SJCRH30 (cell line): Measurements from ENCODE around the gene RUBCN. TPM values are rescaled to one million over a fixed set of nuclear protein-coding genes. Genes with fewer than 3 reads are reported as not detected.
A peak's percentile ranks its signal among the peaks of the same experiment; 100 is the strongest.
"Not testable (repeated sequence)": the region's sequence is repeated elsewhere in the genome, so short reads cannot be mapped to it uniquely, and the experiment has no call there.

Experiments used
- DNase-seq, 2 experiments: peaks; one replicate each; pipeline ENCODE4 v3.0.0-alpha.2; 2015 to 2020
- H3K27ac ChIP-seq: fragments of 250-450 bp; sonication (Bioruptor Pico); 2 replicates; pipeline ENCODE4 v1.5.1; 2020; ENCODE audit warnings: mild to moderate bottlenecking, moderate library complexity
- H3K27me3 ChIP-seq: fragments of 250-450 bp; sonication (Bioruptor Pico); 2 replicates; pipeline ENCODE4 v1.5.1; 2020; ENCODE audit warnings: mild to moderate bottlenecking, moderate library complexity
- H3K36me3 ChIP-seq: fragments of 250-450 bp; sonication (Bioruptor Pico); 2 replicates; pipeline ENCODE4 v1.5.1; 2020; ENCODE audit warnings: mild to moderate bottlenecking, moderate library complexity
- H3K4me1 ChIP-seq: fragments of 250-450 bp; sonication (Bioruptor Pico); 2 replicates; pipeline ENCODE4 v1.5.1; 2020; ENCODE audit warnings: mild to moderate bottlenecking, moderate library complexity
- H3K4me3 ChIP-seq: fragments of 250-450 bp; sonication (Bioruptor Pico); 2 replicates; pipeline ENCODE4 v1.5.1; 2020; ENCODE audit warnings: mild to moderate bottlenecking, moderate library complexity
- H3K9me3 ChIP-seq: fragments of 250-450 bp; sonication (Bioruptor Pico); replicated peaks from 2 replicates; pipeline ENCODE4 v1.5.1; 2020; ENCODE audit warnings: mild to moderate bottlenecking, moderate library complexity
- total RNA-seq: library from RNA; depleted of rRNA; stranded (reverse); fragments of >200 nt; shearing (Covaris generic); gene quantifications from 2 replicates; pipeline ENCODE4 v1.2.3, GENCODE V29; 2014

RUBCN gene
- total RNA-seq, 1 experiment from 2014 or later = 16.1 TPM

GRCh38 chr3:197748597-197749314, 12.1 kb upstream of the RUBCN start:
- Histone ChIP-seq H3K27me3 (no peaks in the 10 kb centered on the region), H3K9me3 (no peaks in the 10 kb centered on the region), H3K36me3 (no peaks in the 10 kb centered on the region), H3K4me1 (peaks cover 5% of the 10 kb centered on the region; the same call in 1 of the 2 replicates), H3K4me3 (peak overlapping the region; percentile 85), H3K27ac (peak overlapping the region; percentile 22; the same call in 1 of the 2 replicates)
- DNase-seq = peak in 1 of 2 experiments; percentile 22

- no peak overlapping the region for H3K4me3 ChIP-seq
- no peak overlapping the region for H3K27ac ChIP-seq
- DNase-seq = no peak
- H3K27me3 ChIP-seq = no peaks in the 10 kb centered on the region
- H3K36me3 ChIP-seq = no peaks in the 10 kb centered on the region
- peaks cover 5% of the 10 kb centered on the region; the same call in 1 of the 2 replicates for H3K4me1 ChIP-seq
- H3K9me3 ChIP-seq = no peaks in the 10 kb centered on the region
Measured at GRCh38 chr3:197746801-197747237, 10.1 kb upstream of the RUBCN start.

GRCh38 chr3:197746209-197746608, 9.5 kb upstream of the RUBCN start:
- Histone ChIP-seq H3K9me3 (no peaks in the 10 kb centered on the region), H3K4me3 (no peak overlapping the region), H3K27me3 (no peaks in the 10 kb centered on the region), H3K27ac (no peak overlapping the region), H3K36me3 (no peaks in the 10 kb centered on the region), H3K4me1 (peaks cover 5% of the 10 kb centered on the region; the same call in 1 of the 2 replicates)
- DNase-seq = no peak

- Histone ChIP-seq H3K9me3 (no peaks in the 10 kb centered on the region), H3K27ac (no peak overlapping the region), H3K4me1 (no peaks in the 10 kb centered on the region), H3K27me3 (no peaks in the 10 kb centered on the region), H3K4me3 (no peak overlapping the region), H3K36me3 (no peaks in the 10 kb centered on the region)
- DNase-seq = no peak
Measured at GRCh38 chr3:197742787-197743186, 6.1 kb upstream of the RUBCN start.

- Histone ChIP-seq H3K4me3 (peak overlapping the region; percentile 94; the same call in 1 of the 2 replicates), H3K27me3 (no peaks in the 10 kb centered on the region), H3K9me3 (no peaks in the 10 kb centered on the region), H3K36me3 (no peaks in the 10 kb centered on the region), H3K27ac (no peak overlapping the region), H3K4me1 (no peaks in the 10 kb centered on the region)
- no peak for DNase-seq
Measured at GRCh38 chr3:197737749-197738462, 1.2 kb upstream of the RUBCN start.

- H3K36me3 ChIP-seq = no peaks in the 10 kb centered on the region
- no peaks in the 10 kb centered on the region for H3K4me1 ChIP-seq
- no peaks in the 10 kb centered on the region for H3K27me3 ChIP-seq
- no peak overlapping the region for H3K27ac ChIP-seq
- peak overlapping the region; percentile 94 for H3K4me3 ChIP-seq
- H3K9me3 ChIP-seq = no peaks in the 10 kb centered on the region
- DNase-seq = no peak
Measured at GRCh38 chr3:197737319-197737649, 580 bp upstream of the RUBCN start.

- H3K9me3 ChIP-seq = no peaks in the 10 kb centered on the region
- no peak overlapping the region for H3K27ac ChIP-seq
- peak in 1 of 2 experiments; percentile 31 for DNase-seq
- H3K4me3 ChIP-seq = peak overlapping the region; percentile 94
- H3K4me1 ChIP-seq = no peaks in the 10 kb centered on the region
- H3K27me3 ChIP-seq = no peaks in the 10 kb centered on the region
- no peaks in the 10 kb centered on the region for H3K36me3 ChIP-seq
Measured at GRCh38 chr3:197736010-197736490, 654 bp downstream of the RUBCN start.

GRCh38 chr3:197734667-197735318, 1.9 kb downstream of the RUBCN start:
- no peaks in the 10 kb centered on the region for H3K9me3 ChIP-seq
- no peaks in the 10 kb centered on the region for H3K27me3 ChIP-seq
- H3K36me3 ChIP-seq = no peaks in the 10 kb centered on the region
- H3K4me3 ChIP-seq = no peak overlapping the region
- no peak overlapping the region for H3K27ac ChIP-seq
- H3K4me1 ChIP-seq = no peaks in the 10 kb centered on the region
- DNase-seq = no peak

GRCh38 chr3:197733042-197733441, 3.7 kb downstream of the RUBCN start:
- Histone ChIP-seq H3K9me3 (no peaks in the 10 kb centered on the region), H3K27me3 (no peaks in the 10 kb centered on the region), H3K36me3 (no peaks in the 10 kb centered on the region), H3K4me3 (no peak overlapping the region), H3K4me1 (no peaks in the 10 kb centered on the region), H3K27ac (no peak overlapping the region)
- DNase-seq = no peak

- not testable (repeated sequence) for H3K9me3 ChIP-seq, DNase-seq, H3K27me3 ChIP-seq, H3K36me3 ChIP-seq, H3K4me3 ChIP-seq, H3K4me1 ChIP-seq, H3K27ac ChIP-seq
Measured at GRCh38 chr3:197731483-197731882, 5.2 kb downstream of the RUBCN start.

- H3K4me3 ChIP-seq, H3K27ac ChIP-seq, H3K9me3 ChIP-seq: not testable (repeated sequence)
Measured at GRCh38 chr3:197730770-197731169, 5.9 kb downstream of the RUBCN start.

GRCh38 chr3:197730200-197730599, 6.5 kb downstream of the RUBCN start:
- no peak overlapping the region for H3K4me3 ChIP-seq
- H3K36me3 ChIP-seq = no peaks in the 10 kb centered on the region
- no peaks in the 10 kb centered on the region for H3K4me1 ChIP-seq
- no peaks in the 10 kb centered on the region for H3K9me3 ChIP-seq
- no peak for DNase-seq
- H3K27me3 ChIP-seq = no peaks in the 10 kb centered on the region
- no peak overlapping the region for H3K27ac ChIP-seq

More at GRCh38 chr3:197730770-197731169, 5.9 kb downstream of the RUBCN start:
- not testable (repeated sequence) for H3K36me3 ChIP-seq, DNase-seq, H3K4me1 ChIP-seq, H3K27me3 ChIP-seq

- H3K36me3 ChIP-seq = no peaks in the 10 kb centered on the region
- no peaks in the 10 kb centered on the region for H3K9me3 ChIP-seq
- H3K4me3 ChIP-seq = no peak overlapping the region
- H3K4me1 ChIP-seq = no peaks in the 10 kb centered on the region
- DNase-seq = no peak
- no peak overlapping the region for H3K27ac ChIP-seq
- H3K27me3 ChIP-seq = no peaks in the 10 kb centered on the region
Measured at GRCh38 chr3:197728487-197728886, 8.2 kb downstream of the RUBCN start.

GRCh38 chr3:197727878-197728277, 8.8 kb downstream of the RUBCN start:
- not testable (repeated sequence) for H3K36me3 ChIP-seq, H3K9me3 ChIP-seq, H3K4me3 ChIP-seq, H3K4me1 ChIP-seq, H3K27ac ChIP-seq, DNase-seq, H3K27me3 ChIP-seq

GRCh38 chr3:197722734-197723133, 14.0 kb downstream of the RUBCN start:
- DNase-seq = no peak
- no peak overlapping the region for H3K4me3 ChIP-seq
- no peaks in the 10 kb centered on the region for H3K9me3 ChIP-seq
- no peak overlapping the region for H3K27ac ChIP-seq
- H3K4me1 ChIP-seq = no peaks in the 10 kb centered on the region
- H3K27me3 ChIP-seq = no peaks in the 10 kb centered on the region
- H3K36me3 ChIP-seq = peaks cover 6% of the 10 kb centered on the region; the same call in 1 of the 2 replicates
